HG03280 (cell line): ENCODE results near the gene RASSF9.

Source experiments
- ATAC-seq: cut with Tn5 transposase; IDR thresholded peaks from one replicate; pipeline ENCODE4 v1.9.1; 2021; ENCODE audit warnings: mild to moderate bottlenecking, moderate library complexity; ENCODE audit not compliant: unreplicated experiment

The RASSF9 gene

DNA sequence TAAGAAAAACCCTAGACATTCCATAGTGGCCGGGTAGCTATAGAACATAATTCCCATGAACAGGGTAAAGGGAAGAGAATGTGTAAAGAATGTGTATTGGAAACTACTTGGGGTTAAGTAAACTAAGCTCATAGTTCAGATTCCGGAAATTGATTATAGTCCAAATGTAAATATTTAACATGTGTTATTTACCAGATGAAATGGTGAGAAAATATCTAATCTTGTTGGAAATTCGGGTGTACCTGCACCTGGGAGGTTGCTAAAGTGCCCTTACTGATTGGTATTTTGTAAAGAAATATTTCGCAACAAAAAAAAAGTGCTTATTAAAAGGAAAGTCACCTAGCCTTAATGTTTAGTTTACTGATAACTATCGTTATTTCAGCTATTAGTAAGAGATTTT lies 14.4 kb downstream of the RASSF9 start:
- no peak for ATAC-seq

DNA sequence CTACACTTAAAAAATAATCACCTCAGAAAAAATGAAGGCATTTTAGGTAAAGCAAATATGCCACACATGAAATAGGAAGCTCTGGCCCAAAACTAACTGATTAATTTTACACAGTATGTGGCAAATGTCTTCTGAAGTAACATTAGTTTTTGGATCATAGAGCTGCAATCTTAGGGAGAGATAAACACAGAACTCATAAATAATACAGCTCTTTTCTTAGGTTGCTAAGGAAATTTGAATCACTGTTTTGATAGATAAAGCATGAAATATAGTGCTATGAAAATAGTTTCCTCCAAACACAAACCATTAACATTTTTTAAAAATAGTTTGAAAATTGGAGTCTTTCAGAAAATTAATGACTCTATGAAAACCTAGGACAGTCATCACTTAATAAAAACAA lies 15.0 kb downstream of the RASSF9 start:
- no peak for ATAC-seq

- ATAC-seq, result no peak
Observed at GRCh38 chr12:85820101-85820500, 16.1 kb downstream of the RASSF9 start.

- no peak for ATAC-seq
Observed at GRCh38 chr12:85814741-85815140, 21.5 kb downstream of the RASSF9 start.

DNA sequence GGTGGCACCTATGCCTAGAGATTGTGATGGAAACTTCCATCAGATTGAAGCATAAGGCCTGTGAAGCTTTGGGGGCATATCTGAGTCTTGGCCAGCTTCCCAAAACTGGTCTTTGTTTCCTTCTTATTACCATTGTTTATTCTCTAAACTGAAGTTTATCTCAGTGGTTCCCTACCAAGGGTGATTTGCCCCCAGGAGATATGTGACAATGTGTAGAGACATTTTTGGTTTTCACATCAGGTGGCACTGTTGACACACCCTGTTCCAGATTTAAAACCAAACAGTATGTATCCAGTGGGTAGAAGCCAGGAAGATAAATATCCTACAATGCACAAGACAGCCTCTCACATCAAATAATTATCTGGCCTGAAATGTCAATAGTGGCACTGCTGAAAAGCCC lies 22.1 kb downstream of the RASSF9 start:
- ATAC-seq, result no peak

- no peak for ATAC-seq
Observed at GRCh38 chr12:85809500-85809899, 26.7 kb downstream of the RASSF9 start.

DNA sequence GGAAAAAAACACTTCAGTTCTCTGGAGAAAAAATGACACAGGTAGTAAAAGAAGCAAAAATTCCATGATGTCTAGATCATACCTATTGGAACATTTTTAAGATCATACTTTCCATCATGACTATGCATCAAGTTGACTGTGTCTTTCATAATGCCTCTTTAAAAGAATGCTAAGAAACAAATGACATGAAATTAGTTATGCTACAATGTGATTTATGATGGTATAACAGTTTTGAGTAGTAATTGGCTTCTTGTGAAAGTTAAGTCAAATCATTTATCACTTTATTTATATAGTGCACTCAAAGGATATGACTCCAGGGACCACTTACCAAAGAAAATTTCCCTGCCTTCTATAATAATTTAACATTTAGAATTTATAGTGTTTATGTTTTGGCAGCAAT lies 28.5 kb downstream of the RASSF9 start:
- ATAC-seq, result no peak

- ATAC-seq, result no peak
Observed at GRCh38 chr12:85805654-85806053, 30.6 kb downstream of the RASSF9 start.

- ATAC-seq, result no peak
Observed at GRCh38 chr12:85804663-85805062, 31.5 kb downstream of the RASSF9 start.

GRCh38 chr12:85803923-85804322 lies 32.3 kb downstream of the RASSF9 start:
- no peak for ATAC-seq

DNA sequence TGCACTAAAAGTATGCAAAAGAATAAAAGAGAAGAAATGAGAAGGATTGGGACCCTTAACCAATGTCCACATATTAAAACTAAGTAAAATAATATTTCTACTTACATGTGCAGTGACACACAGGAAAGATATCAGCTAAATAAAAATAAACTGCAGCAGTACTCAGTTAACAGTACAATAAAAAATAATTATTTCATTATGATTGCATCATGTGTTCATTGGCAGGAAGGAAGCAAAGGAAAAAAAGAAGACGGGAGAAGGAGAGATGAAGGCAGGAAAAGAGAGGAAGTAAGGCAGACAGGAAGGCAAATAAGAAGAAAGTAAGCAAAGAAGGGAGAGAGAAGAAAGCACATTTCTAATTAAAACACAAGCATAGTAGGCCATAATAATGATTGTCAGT lies 33.0 kb downstream of the RASSF9 start:
- ATAC-seq, result no peak

DNA sequence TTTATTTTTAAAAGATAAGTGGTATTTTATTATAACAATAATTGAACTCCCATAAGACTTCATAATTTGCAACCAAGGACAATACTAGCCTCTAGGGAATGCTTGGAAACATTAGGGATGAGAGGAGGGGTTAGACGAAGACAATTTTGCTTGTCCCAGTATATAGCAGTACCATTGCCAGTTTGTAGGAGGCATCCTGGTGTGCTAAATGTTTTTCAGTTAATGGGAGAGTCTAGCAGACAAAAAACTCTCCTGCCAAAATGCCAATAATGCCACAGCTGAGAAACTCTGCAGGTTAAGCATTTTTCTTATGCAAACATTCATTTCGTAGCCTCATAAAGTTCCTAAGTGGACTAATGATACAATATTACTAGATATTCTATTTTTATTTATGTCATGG lies 38.1 kb downstream of the RASSF9 start:
- no peak for ATAC-seq

DNA sequence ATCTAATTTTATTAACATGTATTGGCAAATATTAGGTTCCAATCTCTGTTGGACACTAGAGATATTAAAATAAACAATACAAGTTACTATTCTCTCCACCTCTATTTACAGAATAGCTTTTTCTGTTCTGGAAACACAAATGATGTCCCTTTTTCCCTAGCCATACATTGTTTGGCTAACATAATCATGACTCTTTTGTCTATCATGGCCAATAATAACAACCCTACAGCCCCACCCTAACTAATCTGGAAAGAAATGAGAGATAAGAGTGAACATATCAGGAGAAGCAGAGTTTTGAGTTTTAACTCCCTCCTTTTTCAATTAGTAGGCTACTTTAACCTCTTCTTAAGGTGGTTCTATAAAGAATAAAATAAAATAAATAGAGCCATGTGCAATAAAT lies 40.2 kb downstream of the RASSF9 start:
- no peak for ATAC-seq

DNA sequence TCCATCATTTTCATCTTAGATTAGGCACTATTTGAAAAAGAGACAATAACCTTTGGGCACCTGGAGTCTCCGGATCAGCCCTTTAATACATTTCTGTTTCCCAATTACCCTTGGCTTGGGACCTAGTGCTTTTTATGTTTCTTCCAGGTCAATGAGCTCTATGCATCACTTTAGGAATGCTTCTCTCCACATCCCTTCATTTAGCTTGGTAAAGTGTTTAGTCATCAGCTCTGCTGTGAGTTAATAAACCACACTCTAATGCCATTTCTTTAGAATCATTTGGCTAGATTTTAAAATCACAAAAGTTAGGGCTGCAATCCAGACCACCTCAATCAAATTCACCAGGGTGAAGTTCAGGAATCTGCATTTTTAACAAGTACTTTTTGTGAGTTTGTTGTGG lies 41.7 kb downstream of the RASSF9 start:
- ATAC-seq, result no peak

- no peak for ATAC-seq
Observed at GRCh38 chr12:85784096-85784720, 52.0 kb downstream of the RASSF9 start.

- ATAC-seq, result no peak
Observed at GRCh38 chr12:85782711-85783110, 53.5 kb downstream of the RASSF9 start.

DNA sequence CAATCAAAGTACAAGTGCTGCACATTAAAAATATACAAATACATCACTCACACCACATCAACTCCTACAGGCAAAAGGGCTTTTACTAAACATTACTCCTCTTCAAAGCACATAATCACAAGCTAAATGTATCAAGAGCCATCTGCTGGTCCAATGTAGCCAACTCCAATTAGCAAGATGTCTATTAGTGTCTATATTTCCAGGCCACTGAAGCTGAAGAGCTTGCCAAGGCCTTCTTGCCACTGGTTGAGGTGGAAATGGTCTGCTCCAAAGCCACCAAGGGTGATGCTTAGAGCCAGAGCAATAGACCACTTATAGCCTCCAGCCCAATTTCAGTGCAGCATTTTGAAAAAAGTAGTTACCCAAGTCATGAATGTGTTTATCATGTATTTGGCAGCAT lies 54.4 kb downstream of the RASSF9 start:
- no peak for ATAC-seq

DNA sequence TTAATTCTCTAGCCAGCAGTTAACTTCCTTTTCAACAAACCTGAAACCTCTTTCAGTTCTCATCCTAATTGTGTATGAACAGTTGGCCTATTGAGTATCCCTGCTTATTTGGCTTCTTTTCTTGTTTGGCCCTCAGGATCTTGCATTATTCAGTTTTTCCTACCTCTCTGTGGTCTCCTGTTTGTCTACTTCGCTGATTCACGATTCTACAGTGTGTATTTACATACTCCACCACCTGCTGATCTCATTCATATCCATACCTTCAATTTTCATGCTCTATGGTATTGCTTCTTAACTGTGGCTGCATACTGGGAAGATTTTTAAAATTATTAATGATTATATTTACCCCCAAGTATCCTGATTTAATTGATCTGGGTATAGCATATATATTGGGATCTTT lies 56.4 kb downstream of the RASSF9 start:
- no peak for ATAC-seq

DNA sequence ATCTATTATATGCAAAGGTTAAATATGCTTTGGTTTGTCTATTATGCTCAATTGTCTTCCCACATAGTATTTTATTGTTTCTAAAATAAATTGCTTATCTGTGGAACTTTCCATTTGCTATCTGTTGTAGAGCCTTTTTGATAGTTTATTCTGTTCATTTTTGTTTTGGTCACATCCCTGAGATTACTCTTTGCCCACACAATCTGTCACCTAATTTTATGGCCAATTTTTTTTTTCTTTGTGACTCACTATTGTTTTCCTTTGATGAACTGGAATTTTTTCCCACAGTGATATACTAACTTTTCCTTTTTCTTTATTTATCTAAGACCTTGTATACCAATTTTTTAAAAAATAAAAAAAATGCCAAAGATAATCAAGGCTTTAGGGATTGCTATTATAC lies 61.1 kb downstream of the RASSF9 start:
- no peak for ATAC-seq

DNA sequence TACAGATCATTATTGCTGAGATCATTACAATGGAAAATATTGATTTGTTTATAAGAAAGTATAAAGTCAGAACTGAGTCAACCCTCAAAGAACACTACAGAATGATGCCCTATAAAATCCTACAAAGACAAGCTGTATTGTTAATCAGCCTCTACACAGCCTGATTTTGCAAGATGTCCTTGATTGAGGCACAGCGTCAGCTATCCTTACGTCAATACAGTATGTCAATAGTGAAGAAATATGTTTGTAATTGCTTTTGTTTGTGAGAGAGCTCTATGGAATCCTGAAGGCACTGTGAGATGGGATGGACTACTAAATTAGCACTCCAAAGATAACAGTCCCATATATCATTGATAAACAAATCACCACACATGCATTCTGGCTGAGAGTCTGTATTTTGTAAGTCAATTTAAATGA lies 70.7 kb downstream of the RASSF9 start:
- no peak for ATAC-seq

- ATAC-seq, result no peak
Observed at GRCh38 chr12:85759623-85760022, 76.6 kb downstream of the RASSF9 start.

DNA sequence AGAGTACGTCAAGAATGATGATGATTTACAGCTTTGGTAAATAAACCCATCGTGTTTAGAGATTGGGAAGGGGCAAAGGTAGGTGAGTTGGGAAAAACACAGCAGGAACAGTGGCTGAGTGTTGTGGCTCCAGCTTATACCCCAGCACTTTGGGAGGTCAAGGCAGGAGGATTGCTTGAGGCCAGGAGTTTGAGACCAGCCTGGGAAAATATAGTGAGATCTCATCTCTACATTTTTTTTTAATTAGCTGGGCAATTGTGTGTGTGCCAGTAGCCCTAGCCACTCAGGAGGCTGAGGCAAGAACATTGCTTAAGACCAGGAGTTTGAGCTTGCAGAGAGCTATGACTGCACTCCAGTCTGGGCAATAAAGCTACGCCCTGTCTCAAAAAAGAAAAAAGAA lies 77.1 kb downstream of the RASSF9 start:
- ATAC-seq, result no peak

DNA sequence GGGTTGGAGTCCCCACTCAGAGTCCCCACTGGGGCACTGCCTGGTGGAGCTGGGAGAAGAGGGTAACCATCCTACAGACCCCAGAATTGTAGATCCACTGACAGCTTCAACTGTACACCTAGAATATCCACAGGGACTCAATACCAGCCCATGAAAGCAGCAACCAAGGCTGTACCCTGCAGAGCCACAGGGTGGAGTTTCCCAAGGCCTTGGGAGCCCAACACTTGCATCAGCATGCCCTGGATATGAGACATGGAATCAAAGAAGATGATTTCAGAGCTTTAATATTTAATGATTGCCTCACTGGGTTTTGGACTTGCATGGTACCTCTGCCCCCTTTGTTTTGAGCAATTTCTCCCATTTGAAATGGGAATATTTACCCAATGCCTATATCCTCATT lies 80.4 kb downstream of the RASSF9 start:
- ATAC-seq, result no peak
